GM21723 (cell line): ENCODE measurements around the gene CDH4.
"Not testable (repeated sequence)": the region's sequence is repeated elsewhere in the genome, so short reads cannot be mapped to it uniquely, and the experiment has no call there.

ENCODE experiments used
- ATAC-seq: cut with Tn5 transposase; IDR thresholded peaks from one replicate; pipeline ENCODE4 v1.9.1; 2021; ENCODE audit warnings: mild to moderate bottlenecking, moderate library complexity; ENCODE audit not compliant: unreplicated experiment

CDH4 gene

GRCh38 chr20:61378694-61379355 is 126.8 kb downstream of the CDH4 start:
- ATAC-seq, result no peak

GRCh38 chr20:61379898-61380544 is 128.0 kb downstream of the CDH4 start:
- ATAC-seq, result no peak

DNA sequence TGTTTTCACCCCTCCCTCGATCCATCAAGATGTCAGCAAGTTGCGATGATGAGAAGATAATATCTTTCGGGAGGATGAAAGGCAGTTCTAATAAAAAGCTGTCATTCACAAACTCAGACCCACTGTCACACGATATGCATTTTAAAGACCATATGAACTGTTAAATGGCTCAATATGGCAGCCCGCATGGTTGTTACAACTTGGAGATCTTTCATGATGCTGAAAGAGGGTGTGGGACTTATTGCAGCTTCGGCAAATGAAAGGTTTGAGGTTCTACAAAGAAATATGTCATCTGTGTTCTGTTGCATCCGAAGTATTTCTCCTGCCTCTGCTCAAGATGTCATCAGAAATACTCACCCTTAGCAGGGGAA is 128.5 kb downstream of the CDH4 start:
- ATAC-seq, result no peak

GRCh38 chr20:61382194-61382593 is 130.1 kb downstream of the CDH4 start:
- no peak for ATAC-seq

- no peak for ATAC-seq
Observed at GRCh38 chr20:61385296-61385695, 133.2 kb downstream of the CDH4 start.

- ATAC-seq, result no peak
Observed at GRCh38 chr20:61385731-61386130, 133.7 kb downstream of the CDH4 start.

DNA sequence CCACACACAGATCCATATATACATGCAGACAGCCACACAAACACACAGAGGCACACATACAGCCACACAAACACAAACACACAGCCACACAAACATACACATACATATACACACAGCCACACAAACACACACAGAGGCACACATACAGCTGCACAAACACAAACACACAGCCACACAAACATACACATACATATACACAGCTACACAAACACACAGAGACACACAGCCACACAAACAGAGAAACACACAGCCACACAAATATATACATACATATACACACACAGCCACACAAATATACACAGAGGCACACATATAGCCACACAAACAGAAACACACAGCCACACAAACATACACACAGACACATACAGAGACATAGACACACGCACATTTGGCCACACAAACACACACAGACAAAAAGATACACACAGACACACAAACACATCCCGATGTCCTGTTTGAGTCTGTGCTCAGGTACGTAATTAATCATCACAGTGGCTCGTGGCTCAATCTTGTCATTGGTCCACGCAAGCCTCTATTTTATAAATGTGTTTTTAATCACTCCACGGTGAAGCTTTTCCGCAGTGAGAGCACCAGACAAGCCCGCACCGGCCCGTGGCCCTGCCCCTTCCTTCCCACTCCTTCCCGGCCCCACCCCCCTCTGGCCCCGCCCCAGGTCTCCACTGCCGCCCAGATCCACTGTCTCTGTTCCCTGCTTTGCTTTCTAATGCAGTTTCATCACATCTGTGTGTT is 135.3 kb downstream of the CDH4 start:
- no peak for ATAC-seq

DNA sequence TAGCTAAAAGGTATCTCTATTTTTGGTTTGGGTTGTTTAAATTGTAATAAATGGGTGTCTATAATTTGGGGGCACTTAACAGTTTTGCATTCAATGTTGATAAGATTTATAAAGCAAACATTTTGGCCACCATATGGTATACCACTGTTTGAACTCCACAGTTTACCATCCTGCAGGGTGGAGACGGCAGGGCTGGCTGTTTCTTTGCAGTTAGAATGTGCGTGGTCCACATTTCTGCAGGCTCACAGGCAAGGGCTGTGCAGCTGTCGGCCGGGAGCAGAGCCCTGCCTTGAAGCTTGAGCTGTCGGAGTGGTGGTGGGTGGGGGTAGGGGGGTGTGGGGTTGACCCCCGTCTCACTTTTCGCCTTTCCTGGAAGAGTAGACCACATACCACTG is 135.9 kb downstream of the CDH4 start:
- ATAC-seq, result no peak

DNA sequence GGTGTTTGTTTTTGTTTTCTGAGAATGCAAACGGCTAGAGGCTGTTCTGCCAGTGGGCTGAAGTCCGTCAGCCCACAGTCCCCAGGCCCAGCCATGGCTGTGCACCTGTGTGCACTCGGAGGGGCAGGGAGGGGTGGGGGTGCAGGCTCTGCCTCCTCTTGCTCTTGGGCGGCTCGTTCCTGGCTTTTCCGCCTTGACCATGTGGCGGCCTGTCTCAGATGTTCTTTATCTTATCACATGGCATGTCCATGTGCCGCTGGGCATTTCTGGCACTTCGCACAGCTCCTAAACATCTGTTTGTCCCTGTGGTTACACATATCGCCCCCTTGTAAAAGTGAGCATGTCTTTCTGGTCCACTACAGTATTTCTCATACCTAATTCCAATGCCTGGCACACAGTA is 137.0 kb downstream of the CDH4 start:
- ATAC-seq, result no peak

- no peak for ATAC-seq
Observed at GRCh38 chr20:61391185-61391584, 139.1 kb downstream of the CDH4 start.

GRCh38 chr20:61391812-61392520 is 139.9 kb downstream of the CDH4 start:
- no peak for ATAC-seq

DNA sequence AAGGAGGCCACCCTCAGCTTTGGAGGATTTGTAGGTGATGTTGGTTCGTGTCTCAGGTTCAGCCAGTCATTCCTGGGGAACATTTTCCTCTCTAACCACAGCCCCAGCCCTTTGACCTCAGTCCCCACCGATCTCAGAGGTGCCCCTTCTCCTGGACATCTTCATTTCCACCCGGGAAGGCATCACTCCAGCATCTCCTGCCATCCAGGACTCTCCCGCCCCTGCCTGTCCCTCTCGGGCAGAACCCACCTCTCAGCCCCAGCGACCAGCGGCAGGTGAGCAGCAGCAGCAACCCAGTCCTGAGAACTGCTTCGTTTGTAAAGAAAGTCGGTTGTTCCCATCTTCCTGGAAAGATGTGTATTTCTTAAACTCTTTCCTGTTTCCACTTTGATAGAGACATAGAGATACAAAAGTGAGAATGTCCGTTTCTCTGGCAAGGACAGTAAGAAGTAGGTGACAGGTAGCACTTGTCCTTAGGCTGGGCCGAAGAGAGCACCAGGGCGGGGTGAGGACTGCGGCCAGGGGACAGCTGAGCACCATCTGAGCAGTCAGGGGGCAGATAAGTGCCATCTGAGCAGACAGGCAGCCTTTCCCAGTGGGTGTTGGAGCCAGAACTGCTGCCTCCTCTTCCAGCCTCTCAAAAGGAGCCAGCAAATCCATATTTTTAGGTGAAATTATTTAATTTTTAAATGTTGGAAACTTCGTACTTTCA is 142.2 kb downstream of the CDH4 start:
- ATAC-seq, result no peak

- no peak for ATAC-seq
Observed at GRCh38 chr20:61396262-61396848, 144.3 kb downstream of the CDH4 start.

DNA sequence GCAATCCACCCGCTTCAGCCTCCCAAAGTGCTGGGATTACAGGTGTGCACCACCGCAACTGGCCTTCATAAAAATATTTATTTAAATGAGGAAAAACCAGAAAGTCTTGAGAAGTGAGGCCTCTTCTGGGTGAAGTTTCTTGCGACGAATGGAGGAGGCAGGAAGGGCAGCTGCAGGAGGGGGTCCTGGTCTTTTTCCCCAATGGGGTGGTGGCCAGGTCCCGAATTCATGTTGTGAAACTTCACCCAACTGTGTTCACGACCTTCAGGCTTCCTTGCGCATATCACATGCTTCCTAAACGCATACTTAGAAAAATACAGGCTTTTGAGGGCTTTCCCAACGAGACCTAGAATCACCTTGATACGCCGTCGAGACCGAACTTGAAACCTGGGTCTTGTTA is 145.1 kb downstream of the CDH4 start:
- no peak for ATAC-seq

DNA sequence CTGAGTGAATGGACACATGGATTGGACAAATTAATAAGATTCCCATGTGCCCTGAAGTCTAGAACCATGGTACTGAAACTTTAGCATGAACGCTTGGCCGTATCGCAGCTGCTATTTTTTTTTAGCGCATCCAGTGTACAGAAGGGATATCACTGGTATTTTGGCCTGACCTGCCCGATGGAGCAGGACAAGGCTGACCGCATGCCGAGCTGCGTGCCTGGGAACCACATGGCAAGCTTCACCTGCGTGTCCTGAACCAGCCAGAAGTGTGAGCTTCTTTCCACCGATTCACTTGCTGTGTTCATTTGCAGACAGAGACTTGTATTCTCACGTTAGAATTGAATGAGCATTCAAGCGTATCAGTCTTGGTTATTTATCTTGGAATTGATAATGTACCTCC is 145.7 kb downstream of the CDH4 start:
- ATAC-seq, result no peak

DNA sequence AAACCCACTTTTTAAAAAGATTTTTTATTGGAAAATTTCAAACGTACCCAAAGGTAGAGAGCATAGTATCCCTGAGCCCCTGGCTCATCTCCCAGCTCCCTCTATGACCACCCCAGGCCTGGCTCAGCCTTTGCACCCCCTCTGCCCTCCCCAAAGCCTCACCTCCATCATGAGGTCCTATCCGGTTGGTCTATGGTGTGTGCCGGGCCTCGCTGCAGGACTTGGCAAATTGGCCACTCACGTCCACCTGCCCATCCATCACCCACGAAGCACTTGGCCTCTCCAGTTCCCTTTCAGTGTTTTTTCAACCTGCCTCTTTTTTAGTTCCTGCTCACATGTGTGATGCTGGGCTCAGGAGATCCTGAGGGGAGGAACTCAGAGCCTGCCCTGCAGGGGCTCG is 147.4 kb downstream of the CDH4 start:
- ATAC-seq, result no peak

DNA sequence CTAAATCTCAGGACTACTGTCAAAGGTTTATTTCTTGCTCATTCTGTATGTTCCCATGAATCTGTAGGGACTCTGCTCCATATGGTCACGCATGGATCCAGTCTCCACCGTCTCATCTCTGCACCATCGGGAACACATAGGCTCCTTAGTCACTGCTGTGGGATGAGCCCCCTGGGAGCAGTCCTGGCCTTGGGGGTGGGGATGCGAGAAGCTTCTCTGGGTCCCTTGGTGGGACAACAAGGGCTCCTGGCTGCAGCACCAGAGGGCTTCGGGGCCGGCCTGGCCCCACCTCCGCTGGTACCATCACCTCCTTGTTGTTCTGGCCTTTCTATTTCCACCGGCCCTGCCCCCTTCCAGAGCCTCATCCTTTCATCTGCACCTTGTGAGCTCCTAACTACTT is 148.4 kb downstream of the CDH4 start:
- no peak for ATAC-seq

- ATAC-seq, result no peak
Observed at GRCh38 chr20:61404303-61404702, 152.2 kb downstream of the CDH4 start.

DNA sequence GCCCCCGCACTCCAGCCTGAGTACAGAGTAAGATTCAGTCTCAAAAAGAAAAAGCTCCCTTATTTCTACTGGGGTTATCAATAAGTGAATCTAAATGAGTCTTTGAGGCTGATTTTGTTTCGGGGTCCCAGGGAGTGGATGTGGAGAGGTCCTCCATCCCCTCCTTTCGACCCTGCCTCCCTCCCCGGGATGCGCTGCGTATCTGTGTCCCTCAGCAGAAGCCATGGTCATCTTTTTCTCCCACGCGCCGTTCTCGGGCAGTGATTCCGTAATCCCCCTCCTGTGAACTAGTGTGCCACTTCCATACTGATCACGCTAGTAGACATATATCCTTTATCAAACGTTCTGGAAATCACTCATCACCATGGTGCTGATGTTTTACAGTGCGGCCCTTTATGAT is 152.9 kb downstream of the CDH4 start:
- no peak for ATAC-seq

GRCh38 chr20:61406773-61407172 is 154.7 kb downstream of the CDH4 start:
- not testable (repeated sequence) for ATAC-seq

- no peak for ATAC-seq
Observed at GRCh38 chr20:61407561-61407960, 155.5 kb downstream of the CDH4 start.
